GM12873 (cell line): Measurements from ENCODE around the gene RPS27A.

Experiments used
- TF ChIP-seq, protein P1 (sequence below): IDR thresholded peaks from 2 replicates; pipeline ENCODE4 v1.5.1; 2012; ENCODE audit warnings: low read depth, mild to moderate bottlenecking, moderate library complexity, low read length, control low read depth; ENCODE audit not compliant: insufficient read depth; ENCODE audit errors: missing control alignments

RPS27A gene

GRCh38 chr2:55252832-55253231 is 20.3 kb downstream of the RPS27A start:
- TF ChIP-seq, protein P1, sequence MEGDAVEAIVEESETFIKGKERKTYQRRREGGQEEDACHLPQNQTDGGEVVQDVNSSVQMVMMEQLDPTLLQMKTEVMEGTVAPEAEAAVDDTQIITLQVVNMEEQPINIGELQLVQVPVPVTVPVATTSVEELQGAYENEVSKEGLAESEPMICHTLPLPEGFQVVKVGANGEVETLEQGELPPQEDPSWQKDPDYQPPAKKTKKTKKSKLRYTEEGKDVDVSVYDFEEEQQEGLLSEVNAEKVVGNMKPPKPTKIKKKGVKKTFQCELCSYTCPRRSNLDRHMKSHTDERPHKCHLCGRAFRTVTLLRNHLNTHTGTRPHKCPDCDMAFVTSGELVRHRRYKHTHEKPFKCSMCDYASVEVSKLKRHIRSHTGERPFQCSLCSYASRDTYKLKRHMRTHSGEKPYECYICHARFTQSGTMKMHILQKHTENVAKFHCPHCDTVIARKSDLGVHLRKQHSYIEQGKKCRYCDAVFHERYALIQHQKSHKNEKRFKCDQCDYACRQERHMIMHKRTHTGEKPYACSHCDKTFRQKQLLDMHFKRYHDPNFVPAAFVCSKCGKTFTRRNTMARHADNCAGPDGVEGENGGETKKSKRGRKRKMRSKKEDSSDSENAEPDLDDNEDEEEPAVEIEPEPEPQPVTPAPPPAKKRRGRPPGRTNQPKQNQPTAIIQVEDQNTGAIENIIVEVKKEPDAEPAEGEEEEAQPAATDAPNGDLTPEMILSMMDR, result no peak

GRCh38 chr2:55268288-55268906 is 35.9 kb downstream of the RPS27A start:
- TF ChIP-seq, protein P1, result no peak

DNA sequence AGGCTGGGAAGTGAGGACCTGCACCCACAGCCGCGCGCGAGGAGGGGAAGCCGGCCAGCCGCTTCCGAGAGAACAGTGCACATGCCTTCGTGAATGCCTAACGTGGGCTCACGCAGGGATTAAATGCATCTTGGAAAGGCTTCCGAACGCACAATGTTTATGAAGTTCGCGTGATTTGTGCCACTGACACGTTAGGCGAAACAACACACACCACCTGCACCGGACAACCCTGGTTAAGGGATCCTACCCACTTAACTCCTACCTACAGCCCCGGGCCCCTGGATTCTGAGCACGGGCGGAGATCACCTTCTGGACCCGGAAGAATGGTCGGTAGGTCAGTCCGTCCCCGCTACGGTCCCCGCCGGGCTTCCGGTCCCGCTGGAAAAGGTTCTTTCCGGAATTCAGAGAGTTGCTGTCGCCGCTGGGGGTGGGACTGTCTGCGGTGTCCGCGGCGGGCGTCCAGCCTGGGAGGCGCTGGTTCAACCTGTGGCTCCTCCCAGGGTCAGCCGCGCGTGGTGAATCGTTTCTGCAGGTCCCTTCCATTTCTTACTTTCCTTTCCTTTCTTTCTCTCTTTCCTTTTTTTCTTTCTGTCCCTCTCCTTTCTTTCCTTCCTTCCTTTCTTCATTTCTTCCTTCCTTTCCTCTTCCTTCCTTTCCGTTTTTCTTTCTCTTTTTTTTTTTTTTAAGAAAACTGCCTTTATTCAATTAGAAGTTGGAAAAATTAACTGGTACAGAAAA is 36.6 kb downstream of the RPS27A start, which contains the start of gene MTIF2:
MTIF2 (minus strand) TSS at position 325 of the 738 bp plus-strand sequence. CDS start 5,373 bp downstream, outside the sequence.
- TF ChIP-seq, protein P1, result peak; percentile 10

DNA sequence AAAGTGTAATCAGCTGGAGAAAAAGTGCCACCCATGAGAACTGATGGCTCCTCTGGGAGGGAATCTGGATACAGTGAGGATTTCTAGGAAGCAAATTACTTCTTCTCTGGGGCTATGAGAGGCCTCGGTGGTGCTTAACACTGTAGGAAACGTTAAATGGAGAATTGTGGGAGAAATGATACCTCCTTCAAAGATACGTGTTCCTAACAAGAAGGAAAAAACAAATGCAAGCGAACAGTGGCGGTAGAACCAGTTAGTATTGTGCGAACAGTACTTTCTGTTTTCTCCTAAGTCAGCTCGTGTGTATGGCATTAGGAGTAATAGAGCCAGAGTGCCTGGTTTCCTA is 37.1 kb downstream of the RPS27A start:
- TF ChIP-seq, protein P1, result no peak

GRCh38 chr2:55277310-55277709 is 44.8 kb downstream of the RPS27A start:
- TF ChIP-seq, protein P1, result no peak

- TF ChIP-seq, protein P1, result no peak
Observed at GRCh38 chr2:55282110-55282917, 49.8 kb downstream of the RPS27A start.

- TF ChIP-seq, protein P1, result no peak
Observed at GRCh38 chr2:55283083-55283482, 50.6 kb downstream of the RPS27A start.
